HG02610 (cell line): ENCODE measurements around the gene TLCD3A.
"Not testable (repeated sequence)": the region's sequence is repeated elsewhere in the genome, so short reads cannot be mapped to it uniquely, and the experiment has no call there.

Experiments used
- ATAC-seq: cut with Tn5 transposase; IDR thresholded peaks from one replicate; pipeline ENCODE4 v1.9.1; 2021; ENCODE audit warnings: mild to moderate bottlenecking, moderate library complexity; ENCODE audit not compliant: unreplicated experiment

The TLCD3A gene

DNA sequence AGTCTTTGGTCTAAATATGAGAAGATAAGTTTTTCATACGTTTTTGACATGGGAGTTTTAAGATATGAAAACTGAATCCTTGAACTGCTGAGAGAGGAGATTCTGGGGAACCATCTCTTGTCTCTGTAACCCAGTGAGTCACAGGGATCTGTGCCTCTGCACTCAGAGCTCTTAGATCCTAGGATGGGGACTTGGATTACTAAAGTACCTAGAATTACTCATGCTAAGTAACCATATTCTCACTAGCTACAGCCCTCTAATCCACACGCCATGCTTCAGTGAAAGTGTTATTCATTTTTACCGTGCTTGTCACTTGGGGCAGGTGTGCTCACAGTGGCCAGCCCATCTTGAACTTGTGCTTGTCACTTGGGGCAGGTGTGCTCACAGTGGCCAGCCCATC lies 51.7 kb downstream of the TLCD3A start:
- no peak for ATAC-seq

- not testable (repeated sequence) for ATAC-seq
Observed at GRCh38 chr17:785901-786300, 53.5 kb downstream of the TLCD3A start.

- no peak for ATAC-seq
Observed at GRCh38 chr17:787641-788221, 55.3 kb downstream of the TLCD3A start.

GRCh38 chr17:788551-788950 lies 56.2 kb downstream of the TLCD3A start:
- no peak for ATAC-seq

DNA sequence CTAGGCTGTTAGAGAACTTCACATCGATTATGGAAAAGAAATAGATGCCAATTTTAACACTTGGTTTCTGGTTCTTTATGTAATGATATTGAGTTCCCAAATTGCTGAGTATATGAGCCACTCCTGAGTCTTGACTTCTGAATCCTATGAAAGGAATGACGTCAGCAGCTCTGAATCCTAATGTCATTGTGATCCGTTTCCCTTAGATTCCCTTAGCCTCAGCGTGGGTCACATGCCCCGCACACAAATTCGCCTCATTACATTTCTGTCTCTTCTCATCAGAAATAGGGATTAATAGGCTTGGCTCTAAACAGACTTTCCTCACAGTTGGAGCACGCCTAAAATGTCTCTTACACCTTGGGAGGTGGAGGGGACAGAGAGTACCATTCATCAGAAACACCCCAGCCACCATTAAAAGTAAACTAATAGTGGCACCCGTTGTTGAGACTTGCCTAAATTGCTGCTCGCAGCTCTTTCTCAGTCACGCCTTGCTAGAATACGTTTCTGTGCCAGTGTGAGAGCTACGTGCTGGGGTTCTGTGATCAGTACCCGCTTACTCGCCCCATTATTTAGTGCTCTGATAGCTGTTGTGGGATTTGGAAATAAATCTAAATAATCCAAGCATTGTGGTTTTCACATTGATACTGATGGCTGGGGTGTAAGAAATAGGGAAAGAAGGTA lies 56.9 kb downstream of the TLCD3A start:
- no peak for ATAC-seq

DNA sequence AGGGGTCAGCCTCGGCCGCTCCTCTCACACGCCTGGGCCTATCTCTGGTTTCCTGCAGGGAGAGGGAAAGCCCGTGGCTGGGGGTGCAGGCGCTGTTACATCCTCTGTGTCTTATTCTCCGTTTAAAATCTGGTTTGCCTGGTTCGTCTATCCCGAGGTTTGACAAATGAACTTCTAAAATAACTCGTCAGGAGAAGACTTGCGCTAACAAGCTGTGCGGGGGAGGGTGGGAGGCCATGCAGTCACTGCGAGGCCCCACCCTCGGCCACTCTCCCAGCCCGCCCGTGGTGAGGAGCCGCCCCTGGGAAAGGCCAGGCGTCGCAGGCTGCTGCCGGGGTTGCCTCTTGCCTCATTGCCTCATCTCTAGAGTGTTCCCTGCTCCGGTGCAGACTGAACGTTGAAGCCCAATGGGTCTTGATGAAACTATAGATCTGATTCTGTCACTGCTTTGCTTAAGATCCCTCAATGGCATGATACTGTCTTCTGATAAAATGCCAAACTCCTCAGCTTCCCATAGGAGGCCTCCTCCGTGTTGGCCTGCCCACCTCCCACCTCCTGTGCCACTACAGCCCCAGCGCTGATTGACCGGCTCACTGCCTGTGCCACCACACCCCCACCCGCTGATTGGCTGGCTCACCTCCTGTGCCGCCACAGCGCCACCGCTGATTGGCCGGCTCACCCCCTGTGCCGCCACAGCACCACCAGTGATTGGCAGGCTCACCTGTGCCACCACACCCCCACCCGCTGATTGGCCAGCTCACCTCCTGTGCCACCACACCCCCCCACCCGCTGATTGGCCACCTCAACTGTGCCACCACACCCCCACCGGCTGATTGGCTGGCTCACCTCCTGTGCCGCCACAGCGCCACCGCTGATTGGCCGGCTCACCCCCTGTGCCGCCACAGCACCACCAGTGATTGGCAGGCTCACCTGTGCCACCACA lies 57.8 kb downstream of the TLCD3A start:
- ATAC-seq = not testable (repeated sequence)

DNA sequence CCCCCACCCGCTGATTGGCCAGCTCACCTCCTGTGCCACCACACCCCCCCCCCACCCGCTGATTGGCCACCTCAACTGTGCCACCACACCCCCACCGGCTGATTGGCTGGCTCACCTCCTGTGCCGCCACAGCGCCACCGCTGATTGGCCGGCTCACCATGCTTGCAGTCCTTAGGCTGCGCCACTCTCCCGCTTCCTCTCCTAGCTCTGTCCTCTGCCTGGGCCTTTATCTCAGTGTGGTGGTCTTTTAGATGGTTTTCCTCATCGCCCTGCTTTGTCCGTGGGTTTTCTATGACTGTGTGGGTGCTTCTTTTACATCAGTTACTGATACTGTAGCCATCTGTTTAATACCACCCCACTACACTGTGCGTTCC lies 58.5 kb downstream of the TLCD3A start:
- not testable (repeated sequence) for ATAC-seq

GRCh38 chr17:791829-792228 lies 59.4 kb downstream of the TLCD3A start:
- ATAC-seq = no peak

- no peak for ATAC-seq
Observed at GRCh38 chr17:792277-792676, 59.9 kb downstream of the TLCD3A start.
